GM08714 (cell line): ENCODE measurements around the gene PDE1A.
"Not testable (repeated sequence)": the region's sequence is repeated elsewhere in the genome, so short reads cannot be mapped to it uniquely, and the experiment has no call there.

ENCODE experiments used
- H3K4me3 ChIP-seq: fragments of 200-500 bp; sonication (Bioruptor generic); 2 replicates; pipeline ENCODE4 v1.5.1; 2014; ENCODE audit warnings: mild to moderate bottlenecking, low read length, inconsistent platforms
- ZNF274 ChIP-seq: IDR thresholded peaks from 2 replicates; pipeline ENCODE4 v1.6.1; 2012; ENCODE audit warnings: mild to moderate bottlenecking, low read depth, low read length

PDE1A gene

GRCh38 chr2:182300608-182301007, 126.2 kb downstream of the PDE1A start:
- no peak for TF ChIP-seq ZNF274
- no peak overlapping the region for H3K4me3 ChIP-seq

GRCh38 chr2:182299632-182300031, 127.2 kb downstream of the PDE1A start:
- H3K4me3 ChIP-seq = no peak overlapping the region
- no peak for TF ChIP-seq ZNF274

GRCh38 chr2:182298456-182298855, 128.4 kb downstream of the PDE1A start:
- H3K4me3 ChIP-seq = no peak overlapping the region
- TF ChIP-seq ZNF274 = no peak

GRCh38 chr2:182291296-182291695, 135.5 kb downstream of the PDE1A start:
- H3K4me3 ChIP-seq = no peak overlapping the region
- TF ChIP-seq ZNF274 = no peak

GRCh38 chr2:182283512-182283911, 143.3 kb downstream of the PDE1A start:
- H3K4me3 ChIP-seq = no peak overlapping the region
- no peak for TF ChIP-seq ZNF274

- no peak overlapping the region for H3K4me3 ChIP-seq
- no peak for TF ChIP-seq ZNF274
Observed at GRCh38 chr2:182281276-182281675, 145.6 kb downstream of the PDE1A start.

- no peak for TF ChIP-seq ZNF274
Observed at GRCh38 chr2:182280118-182280517, 146.7 kb downstream of the PDE1A start.

GRCh38 chr2:182276662-182277061, 150.2 kb downstream of the PDE1A start:
- H3K4me3 ChIP-seq = not testable (repeated sequence)

More at GRCh38 chr2:182280118-182280517, 146.7 kb downstream of the PDE1A start:
- H3K4me3 ChIP-seq = no peak overlapping the region

- no peak for TF ChIP-seq ZNF274
Observed at GRCh38 chr2:182267971-182268370, 158.9 kb downstream of the PDE1A start.

GRCh38 chr2:182266909-182267308, 159.9 kb downstream of the PDE1A start:
- no peak overlapping the region for H3K4me3 ChIP-seq
- TF ChIP-seq ZNF274 = no peak

More at GRCh38 chr2:182267971-182268370, 158.9 kb downstream of the PDE1A start:
- no peak overlapping the region for H3K4me3 ChIP-seq

- H3K4me3 ChIP-seq = no peak overlapping the region
- no peak for TF ChIP-seq ZNF274
Observed at GRCh38 chr2:182265718-182266117, 161.1 kb downstream of the PDE1A start.

GRCh38 chr2:182261860-182262387, 164.9 kb downstream of the PDE1A start:
- no peak overlapping the region for H3K4me3 ChIP-seq
- TF ChIP-seq ZNF274 = no peak

- TF ChIP-seq ZNF274 = no peak
Observed at GRCh38 chr2:182259629-182260150, 167.1 kb downstream of the PDE1A start.

GRCh38 chr2:182252534-182252933, 174.3 kb downstream of the PDE1A start:
- TF ChIP-seq ZNF274 = no peak
- no peak overlapping the region for H3K4me3 ChIP-seq

More at GRCh38 chr2:182259629-182260150, 167.1 kb downstream of the PDE1A start:
- no peak overlapping the region for H3K4me3 ChIP-seq

GRCh38 chr2:182248898-182249297, 177.9 kb downstream of the PDE1A start:
- TF ChIP-seq ZNF274 = no peak
- no peak overlapping the region for H3K4me3 ChIP-seq

GRCh38 chr2:182248362-182248761, 178.5 kb downstream of the PDE1A start:
- TF ChIP-seq ZNF274 = no peak
- no peak overlapping the region for H3K4me3 ChIP-seq
